ENCODE measurements around the gene RXFP2. TPM values are rescaled to one million over a fixed set of nuclear protein-coding genes. Genes with fewer than 3 reads are reported as not detected.

RXFP2 gene
- total and polyA plus RNA-seq, 2 experiments from 2014 or later: not detected

DNA sequence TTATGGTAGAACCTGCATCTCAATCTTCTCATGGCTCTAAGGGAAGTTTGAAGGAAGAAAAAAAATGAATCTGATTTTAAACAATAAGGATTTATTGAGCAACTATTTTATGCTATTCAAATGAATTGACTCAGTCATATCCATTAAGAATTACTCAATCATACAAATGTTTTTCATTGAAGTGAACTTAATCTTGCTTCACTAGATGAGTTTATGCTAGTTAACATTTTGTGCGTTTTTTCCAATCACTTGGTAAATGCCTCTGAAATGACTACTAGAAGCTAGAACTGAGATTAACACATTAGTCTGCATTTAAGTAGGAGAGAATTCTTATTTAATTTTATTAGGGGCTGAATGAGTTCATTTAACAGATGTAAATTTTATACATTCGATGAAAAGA is 25.2 kb downstream of the RXFP2 start:
- no peak overlapping the region for H2AFZ ChIP-seq
- H3K4me1 ChIP-seq (ENCODE audit: insufficient read depth): peaks cover 71% of the 10 kb centered on the region
- no peaks in the 10 kb centered on the region for H3K9me3 ChIP-seq (ENCODE audit: low read depth)
- no peaks in the 10 kb centered on the region for H4K20me1 ChIP-seq (ENCODE audit: insufficient read depth)
- in situ Hi-C loops (cut with MboI): no loop called here
- H3K36me3 ChIP-seq (ENCODE audit: low read depth): no peaks in the 10 kb centered on the region
- H3K79me2 ChIP-seq (ENCODE audit: insufficient read depth): no peaks in the 10 kb centered on the region
- H3K27me3 ChIP-seq (replicated peaks; ENCODE audit: insufficient read depth): no peaks in the 10 kb centered on the region
- H3K4me3 ChIP-seq: peak overlapping the region; percentile 14; the same call in 1 of the 2 replicates
- peak overlapping the region; percentile 68 for H3K4me2 ChIP-seq (ENCODE audit: unreplicated experiment)
- H3K9ac ChIP-seq: peak overlapping the region; percentile 56
- DNase-seq: peak; percentile 64
- WGBS, 2 experiments (ENCODE audit: low coverage in 1 of 2, low lambda C conversion rate in 2 of 2, missing lambda C conversion rate in 2 of 2): 8 to 11% methylated on average over 2 of the region's 2 CpGs
- TF ChIP-seq EZH2 (IDR thresholded peaks at IDR 0.05; ENCODE audit: insufficient read depth, poor library complexity, severe bottlenecking) (no peak), EZH2phosphoT487 (IDR thresholded peaks at IDR 0.05; ENCODE audit: insufficient read depth, low read depth) (no peak)
- H3F3A ChIP-seq (ENCODE audit: insufficient read depth): peaks cover 70% of the 10 kb centered on the region
- peak overlapping the region; percentile 86 for H3K27ac ChIP-seq
- no peaks in the 10 kb centered on the region for H3K9me2 ChIP-seq (ENCODE audit: insufficient read depth)

DNA sequence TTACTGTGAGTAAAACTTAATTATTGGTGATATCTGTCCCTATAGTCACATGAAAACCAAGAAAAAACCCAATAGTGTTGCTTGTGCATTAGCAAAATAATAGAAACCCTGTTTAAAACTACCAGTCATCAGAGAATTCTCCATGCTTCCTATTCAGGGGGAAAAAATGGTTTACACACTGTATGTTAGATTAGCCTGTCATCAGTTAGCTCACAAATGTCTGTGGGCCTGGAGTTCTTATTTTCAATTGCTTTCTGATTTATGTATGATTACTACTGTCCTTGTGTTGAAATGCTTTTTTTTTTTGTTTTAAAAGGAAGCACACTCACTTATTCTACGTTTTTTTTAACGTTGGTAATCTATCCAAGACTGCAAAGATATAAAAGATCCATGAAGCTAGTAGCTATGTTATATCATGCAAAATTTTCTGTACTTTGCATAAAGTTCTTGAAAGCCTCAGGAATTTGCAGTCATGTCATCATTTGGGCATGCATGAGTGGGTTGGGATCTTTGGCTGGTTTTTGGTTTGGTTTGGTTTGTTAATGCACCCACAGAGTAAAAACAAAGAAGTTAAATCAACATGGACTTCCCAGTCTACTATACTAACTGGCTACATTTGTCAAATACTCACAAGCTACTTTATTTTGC is 25.9 kb downstream of the RXFP2 start:
- Histone ChIP-seq H4K20me1 (ENCODE audit: insufficient read depth) (no peaks in the 10 kb centered on the region), H3K36me3 (ENCODE audit: low read depth) (no peaks in the 10 kb centered on the region), H3K27me3 (replicated peaks; ENCODE audit: insufficient read depth) (no peaks in the 10 kb centered on the region), H3K4me1 (ENCODE audit: insufficient read depth) (peaks cover 78% of the 10 kb centered on the region), H3K9me2 (ENCODE audit: insufficient read depth) (no peaks in the 10 kb centered on the region), H3K79me2 (ENCODE audit: insufficient read depth) (no peaks in the 10 kb centered on the region), H3F3A (ENCODE audit: insufficient read depth) (peaks cover 77% of the 10 kb centered on the region), H3K9me3 (ENCODE audit: low read depth) (no peaks in the 10 kb centered on the region), H3K27ac (peak overlapping the region; percentile 86), H3K4me3 (peak overlapping the region; percentile 14), H3K4me2 (ENCODE audit: unreplicated experiment) (peak overlapping the region; percentile 68), H3K9ac (peak overlapping the region; percentile 56), H2AFZ (no peak overlapping the region)
- in situ Hi-C loops (cut with MboI): no loop called here
- 0 to 8% methylated on average over 2 of the region's 2 CpGs for WGBS, 2 experiments (ENCODE audit: low coverage in 1 of 2, low lambda C conversion rate in 2 of 2, missing lambda C conversion rate in 2 of 2)
- TF ChIP-seq EZH2phosphoT487 (IDR thresholded peaks at IDR 0.05; ENCODE audit: insufficient read depth, low read depth) (0 out of 2 replicates have a peak, but pooled peaks have one; percentile 70), EZH2 (IDR thresholded peaks at IDR 0.05; ENCODE audit: insufficient read depth, poor library complexity, severe bottlenecking) (no peak)
- DNase-seq: peak; percentile 88

DNA sequence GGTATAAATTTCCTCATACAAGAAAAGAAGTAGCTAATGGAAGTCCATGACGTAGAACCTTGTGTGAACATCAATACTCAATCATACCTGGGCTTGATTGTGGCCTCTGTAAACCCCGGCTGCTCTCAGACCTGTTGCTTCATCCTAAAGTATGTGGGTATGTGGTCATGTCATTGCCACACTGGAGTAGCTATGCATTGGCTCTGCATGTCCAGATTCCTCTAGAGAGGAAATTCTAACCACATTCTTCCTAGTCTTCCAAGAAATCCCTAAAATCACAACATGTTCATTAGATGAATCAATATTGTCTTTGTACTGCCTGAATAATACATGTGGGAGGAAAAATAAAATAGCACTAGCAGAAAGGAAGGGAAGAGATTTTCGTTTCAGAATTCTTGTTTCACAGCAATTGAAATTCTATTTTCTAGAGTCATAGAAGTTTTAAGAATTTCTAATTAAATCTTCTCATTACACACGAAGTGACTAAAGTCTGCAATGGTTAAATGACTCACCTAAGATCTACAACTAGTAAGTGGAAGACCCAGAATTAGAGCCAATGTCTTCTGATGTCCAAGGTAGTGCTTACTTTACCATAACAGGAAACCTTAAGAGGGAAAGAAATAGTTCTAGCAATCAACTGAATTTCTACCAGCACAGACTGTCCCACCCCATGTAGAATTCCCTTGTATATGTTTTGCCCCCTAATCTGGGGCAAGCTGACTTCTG is 28.0 kb downstream of the RXFP2 start:
- TF ChIP-seq EZH2phosphoT487 (IDR thresholded peaks at IDR 0.05; ENCODE audit: insufficient read depth, low read depth): 0 out of 2 replicates have a peak, but pooled peaks have one; percentile 52
- no peak for TF ChIP-seq EZH2 (IDR thresholded peaks at IDR 0.05; ENCODE audit: insufficient read depth, poor library complexity, severe bottlenecking)
- H3K79me2 ChIP-seq (ENCODE audit: insufficient read depth): no peaks in the 10 kb centered on the region
- peak overlapping the region; percentile 46 for H3K4me2 ChIP-seq (ENCODE audit: unreplicated experiment)
- no peaks in the 10 kb centered on the region for H4K20me1 ChIP-seq (ENCODE audit: insufficient read depth)
- H3K27me3 ChIP-seq (replicated peaks; ENCODE audit: insufficient read depth): no peaks in the 10 kb centered on the region
- H3K9me2 ChIP-seq (ENCODE audit: insufficient read depth): no peaks in the 10 kb centered on the region
- no peak overlapping the region for H2AFZ ChIP-seq
- H3K9ac ChIP-seq: peak overlapping the region; percentile 44
- no peaks in the 10 kb centered on the region for H3K9me3 ChIP-seq (ENCODE audit: low read depth)
- DNase-seq: peak; percentile 88
- H3F3A ChIP-seq (ENCODE audit: insufficient read depth): peaks cover 73% of the 10 kb centered on the region
- in situ Hi-C loops (cut with MboI): no loop called here
- no peaks in the 10 kb centered on the region for H3K36me3 ChIP-seq (ENCODE audit: low read depth)
- peaks cover 76% of the 10 kb centered on the region for H3K4me1 ChIP-seq (ENCODE audit: insufficient read depth)
- 9 to 11% methylated on average over 4 of the region's 4 CpGs for WGBS, 2 experiments (ENCODE audit: low coverage in 1 of 2, low lambda C conversion rate in 2 of 2, missing lambda C conversion rate in 2 of 2)
- peak overlapping the region; percentile 86 for H3K27ac ChIP-seq
- peak overlapping the region; percentile 12; the same call in 1 of the 2 replicates for H3K4me3 ChIP-seq

DNA sequence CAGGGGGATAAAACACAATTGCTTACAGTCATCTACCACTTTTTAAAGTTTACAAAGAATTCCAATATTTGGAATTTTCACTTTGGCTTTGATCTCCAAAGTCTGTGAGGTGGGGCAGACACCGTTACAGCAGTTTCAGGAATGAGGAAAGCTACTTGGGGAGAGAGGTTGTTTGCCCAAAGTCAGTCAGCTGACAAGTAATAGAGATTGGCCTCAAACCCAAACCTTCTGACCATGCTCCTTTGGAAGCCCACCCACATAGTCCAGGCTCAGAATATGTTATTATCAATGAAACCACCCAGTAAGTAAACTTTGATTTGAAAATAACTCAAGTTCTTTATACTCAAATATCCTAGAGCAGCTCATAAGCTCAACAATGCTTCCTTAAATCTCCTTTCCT is 29.0 kb downstream of the RXFP2 start:
- H3K27ac ChIP-seq: peak overlapping the region; percentile 86
- 62 to 64% methylated on average over 1 of the region's 1 CpG for WGBS, 2 experiments (ENCODE audit: low coverage in 1 of 2, low lambda C conversion rate in 2 of 2, missing lambda C conversion rate in 2 of 2)
- H3K27me3 ChIP-seq (replicated peaks; ENCODE audit: insufficient read depth): no peaks in the 10 kb centered on the region
- peaks cover 81% of the 10 kb centered on the region for H3F3A ChIP-seq (ENCODE audit: insufficient read depth)
- H3K79me2 ChIP-seq (ENCODE audit: insufficient read depth): no peaks in the 10 kb centered on the region
- H2AFZ ChIP-seq: no peak overlapping the region
- peak overlapping the region; percentile 46 for H3K4me2 ChIP-seq (ENCODE audit: unreplicated experiment)
- in situ Hi-C loops (cut with MboI): no loop called here
- H4K20me1 ChIP-seq (ENCODE audit: insufficient read depth): no peaks in the 10 kb centered on the region
- DNase-seq: no peak
- H3K9ac ChIP-seq: peak overlapping the region; percentile 44
- H3K36me3 ChIP-seq (ENCODE audit: low read depth): no peaks in the 10 kb centered on the region
- H3K9me3 ChIP-seq (ENCODE audit: low read depth): no peaks in the 10 kb centered on the region
- H3K4me3 ChIP-seq: no peak overlapping the region
- no peaks in the 10 kb centered on the region for H3K9me2 ChIP-seq (ENCODE audit: insufficient read depth)
- TF ChIP-seq EZH2 (IDR thresholded peaks at IDR 0.05; ENCODE audit: insufficient read depth, poor library complexity, severe bottlenecking) (no peak), EZH2phosphoT487 (IDR thresholded peaks at IDR 0.05; ENCODE audit: insufficient read depth, low read depth) (no peak)
- peaks cover 86% of the 10 kb centered on the region for H3K4me1 ChIP-seq (ENCODE audit: insufficient read depth)

All from GM23248 (cell line).